ENCODE results near the gene WNT3A.

Gene WNT3A

DNA sequence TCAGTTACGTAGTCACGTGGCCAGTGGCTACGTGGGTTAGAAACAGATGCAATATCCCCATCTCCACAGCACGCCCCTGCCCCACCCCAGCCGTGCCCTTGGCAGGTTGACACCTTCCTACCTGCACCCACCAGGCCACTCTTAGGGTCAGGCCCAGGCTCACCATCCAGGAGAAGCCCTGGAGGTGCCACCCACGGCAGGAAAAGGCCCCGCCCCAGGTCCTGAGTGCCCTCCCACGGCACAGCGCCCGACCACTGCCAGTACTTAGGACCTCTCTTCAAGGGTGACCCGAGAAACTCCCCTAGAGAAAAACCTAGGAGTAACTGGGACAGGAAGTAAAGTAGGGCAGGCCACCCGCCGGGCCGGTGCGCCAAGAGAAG lies 94.8 kb downstream of the WNT3A start:
- peak; percentile 12 for DNase-seq (ENCODE audit: low spot score)

DNA sequence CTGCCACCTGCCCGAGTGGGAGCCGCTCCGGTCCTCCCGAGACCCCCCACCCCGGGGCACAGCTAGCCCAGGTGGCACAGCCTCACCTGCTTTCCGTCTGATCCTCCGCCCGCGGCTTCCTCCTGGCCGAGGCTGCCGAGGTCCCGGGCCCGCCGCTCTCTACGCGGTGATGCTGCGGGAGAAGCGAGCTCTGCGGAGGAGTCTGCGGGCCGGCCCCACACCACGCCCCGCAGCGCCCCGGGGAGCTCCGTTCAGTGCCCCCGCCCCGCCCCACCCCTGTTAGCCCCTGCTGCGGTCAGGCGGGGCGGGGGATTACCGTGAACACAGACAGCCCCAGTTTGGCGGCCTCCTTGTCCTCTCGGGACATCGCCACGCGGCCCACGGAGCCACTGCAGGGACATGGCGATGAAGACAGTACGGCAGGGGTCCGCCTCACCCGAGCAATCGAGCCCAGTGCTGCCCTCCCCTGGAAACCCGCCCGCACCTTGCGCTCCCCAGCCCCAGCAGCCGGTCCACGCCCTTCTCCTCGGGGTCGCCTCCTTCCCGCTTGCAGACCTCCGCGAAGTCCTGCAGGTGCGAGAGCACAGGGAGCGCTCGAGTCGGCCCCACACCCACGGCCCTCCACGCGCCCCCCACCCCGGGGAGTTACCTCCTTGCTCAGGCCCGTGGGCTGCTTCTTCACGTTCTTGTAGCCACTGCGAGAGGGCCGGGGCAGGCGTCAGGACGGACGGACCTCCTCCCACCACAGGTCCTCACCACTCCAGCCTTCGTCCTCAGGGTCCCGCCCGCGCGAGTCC lies 95.4 kb downstream of the WNT3A start:
- DNase-seq (ENCODE audit: low spot score) = peak; percentile 70

DNA sequence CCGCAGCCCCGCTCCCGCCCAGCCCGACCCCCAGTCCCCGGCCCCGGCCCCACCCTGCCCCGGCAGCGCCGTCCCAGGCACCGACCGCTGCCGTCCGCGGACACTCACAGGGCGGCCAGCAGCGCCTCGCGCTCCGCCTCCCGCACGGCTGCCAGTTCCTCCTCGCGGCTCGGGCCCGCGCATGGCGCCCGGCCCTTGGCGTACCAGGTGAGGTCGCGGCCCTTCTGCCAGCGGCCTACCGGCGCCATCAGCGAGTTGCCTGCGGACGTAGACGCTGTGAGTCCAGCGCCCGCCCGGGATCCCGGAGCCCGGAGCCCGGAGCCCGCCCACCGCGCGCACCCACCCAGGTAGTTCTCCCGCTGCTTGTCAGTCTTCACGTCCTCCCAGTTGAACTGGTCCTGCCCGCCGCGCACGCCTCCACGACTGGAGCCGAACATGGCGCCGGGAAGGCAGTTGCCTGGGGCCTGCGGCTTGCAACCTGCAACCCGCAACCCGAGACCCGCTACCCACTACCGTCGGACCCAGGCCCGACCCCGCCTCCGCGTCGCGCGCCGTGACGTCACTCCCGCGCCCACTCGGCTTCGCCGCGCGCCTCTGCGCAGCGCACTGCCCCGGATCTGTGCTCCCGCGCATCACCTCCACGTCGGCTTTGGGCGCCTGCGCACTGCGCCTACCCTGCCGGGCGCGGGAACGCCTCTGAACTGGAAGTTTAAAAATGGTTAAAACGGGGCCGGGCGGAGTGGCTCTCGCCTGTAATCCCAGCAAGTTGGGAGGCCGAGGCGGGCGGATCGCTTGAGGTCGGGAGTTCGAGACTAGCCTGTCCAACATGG lies 96.2 kb downstream of the WNT3A start, which contains the start of gene C1orf35:
Gene C1orf35 (minus strand): TSS at position 535 of the 830 bp plus-strand sequence. CDS start 98 bp downstream, at position 437.
- DNase-seq (ENCODE audit: low spot score) = peak; percentile 99

DNA sequence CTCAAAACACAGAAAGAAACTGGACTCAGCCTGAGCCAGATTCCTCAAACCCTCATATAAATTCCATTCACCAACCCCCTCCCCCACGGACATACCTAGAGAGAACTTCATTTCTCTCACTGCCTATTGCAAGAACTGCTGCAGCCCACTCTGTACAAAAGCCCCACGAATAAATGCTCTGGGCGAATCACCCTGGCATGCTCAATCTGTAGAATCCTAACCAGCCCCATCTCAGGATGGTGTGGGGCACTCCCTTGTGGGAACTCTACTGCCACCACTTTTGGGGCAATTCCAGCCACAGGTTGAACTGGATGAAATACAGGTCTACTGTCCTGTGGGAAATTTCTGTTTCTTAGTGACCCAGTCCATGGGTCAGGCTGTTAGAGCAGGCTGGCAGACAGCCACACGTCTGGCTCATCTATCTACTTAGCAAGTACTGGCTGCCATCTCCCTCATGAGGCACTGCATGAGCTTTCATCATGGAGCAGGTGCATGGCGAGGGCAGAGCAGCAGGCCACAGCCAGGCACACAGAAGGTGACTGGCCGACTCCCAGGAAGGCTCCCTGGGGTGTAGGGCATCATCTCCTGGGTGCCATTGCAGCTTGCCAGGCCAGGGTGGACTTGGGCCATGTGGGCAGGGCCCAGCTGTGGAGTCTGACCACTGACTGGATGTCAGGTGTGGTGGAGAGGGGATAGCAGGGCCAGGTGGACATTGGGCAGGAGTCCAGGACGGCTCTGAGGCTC lies 97.9 kb downstream of the WNT3A start:
- no peak for DNase-seq (ENCODE audit: low spot score)

DNA sequence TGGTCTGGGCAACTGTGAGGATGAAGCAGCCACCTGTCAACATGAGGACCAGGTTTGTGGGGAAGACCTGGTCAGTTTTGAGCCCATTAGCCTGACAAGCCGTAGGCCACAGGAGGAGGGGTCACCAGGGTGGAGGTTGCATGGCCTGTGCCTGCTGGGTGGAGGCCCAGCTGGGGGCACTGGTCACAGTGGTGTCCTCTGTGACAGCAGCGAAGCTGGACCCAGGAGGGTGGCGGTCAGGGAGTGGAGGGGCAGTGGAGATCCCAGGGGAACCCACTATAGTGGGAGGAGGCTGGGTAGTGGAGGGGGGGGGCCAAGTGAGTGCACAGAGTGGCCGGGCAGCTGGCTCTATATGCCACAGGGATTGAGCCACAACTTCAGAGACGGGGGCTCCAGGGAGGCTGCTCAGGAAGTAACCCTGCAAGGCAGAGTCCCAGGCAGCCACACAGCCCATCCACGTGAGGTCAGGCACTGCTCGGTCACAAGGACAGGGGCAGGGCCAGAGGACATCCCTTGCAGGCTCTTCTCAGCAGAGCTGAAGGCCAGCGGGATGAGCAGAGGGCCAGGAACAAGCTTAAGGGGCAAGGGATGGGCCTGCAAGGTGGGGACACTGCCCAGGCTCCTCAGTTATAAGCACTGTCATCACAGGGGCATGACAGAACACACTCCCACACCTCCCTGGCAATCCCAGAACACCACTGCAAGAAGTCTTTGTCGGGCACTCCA lies 98.6 kb downstream of the WNT3A start:
- no peak for DNase-seq (ENCODE audit: low spot score)

DNA sequence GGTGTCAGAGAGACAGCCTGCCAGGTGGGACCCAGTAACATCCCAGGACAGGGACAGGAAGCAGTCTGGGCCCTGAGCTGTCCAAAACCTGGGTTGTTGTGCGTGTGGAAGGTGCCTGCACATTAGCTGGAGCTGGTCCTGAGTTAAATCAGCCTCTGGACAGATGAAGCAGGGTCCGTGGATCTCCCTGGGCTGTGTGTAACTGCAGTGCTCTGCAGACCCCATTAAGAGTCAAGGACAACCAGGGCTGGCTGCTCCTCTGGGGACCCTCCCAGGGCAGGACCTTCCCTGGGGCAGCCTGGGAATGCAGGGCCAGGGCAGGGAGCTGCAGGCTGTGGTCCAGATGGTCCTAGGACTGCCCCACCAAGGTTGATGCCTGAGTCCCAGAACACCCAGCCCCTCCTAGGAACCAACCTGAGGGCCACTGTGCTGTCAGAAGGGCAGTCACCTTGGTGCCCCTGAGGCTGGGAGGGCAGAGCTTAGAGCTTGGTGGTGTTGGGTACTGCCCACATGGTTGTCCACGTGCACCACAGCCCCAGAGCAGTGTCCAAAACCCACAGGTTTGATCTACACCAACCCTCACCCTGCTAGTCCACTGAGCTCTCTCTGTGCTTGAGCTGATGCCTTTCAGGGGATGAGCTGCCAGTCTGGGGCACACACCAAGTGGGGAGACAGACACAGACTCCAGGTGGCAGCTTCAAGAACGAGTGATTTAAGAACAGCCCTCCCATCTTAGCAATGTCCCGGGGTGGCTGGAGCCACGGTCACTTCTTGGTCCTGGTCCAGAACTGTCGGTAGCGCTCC lies 99.4 kb downstream of the WNT3A start:
- DNase-seq (ENCODE audit: low spot score) = no peak

DNA sequence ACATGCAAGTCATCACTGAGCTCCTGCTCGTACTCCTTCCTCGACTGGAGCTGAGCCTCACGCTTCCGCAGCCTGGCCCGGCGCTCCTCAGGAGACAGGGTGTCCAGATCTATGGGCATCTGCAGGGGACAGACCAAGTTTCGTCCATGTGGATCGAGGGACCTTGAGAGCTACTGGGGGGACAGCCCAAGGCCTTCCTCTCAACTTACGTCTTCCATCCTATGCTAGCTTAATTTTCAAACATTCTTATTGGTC lies 99.9 kb downstream of the WNT3A start:
- DNase-seq (ENCODE audit: low spot score) = no peak

DNA sequence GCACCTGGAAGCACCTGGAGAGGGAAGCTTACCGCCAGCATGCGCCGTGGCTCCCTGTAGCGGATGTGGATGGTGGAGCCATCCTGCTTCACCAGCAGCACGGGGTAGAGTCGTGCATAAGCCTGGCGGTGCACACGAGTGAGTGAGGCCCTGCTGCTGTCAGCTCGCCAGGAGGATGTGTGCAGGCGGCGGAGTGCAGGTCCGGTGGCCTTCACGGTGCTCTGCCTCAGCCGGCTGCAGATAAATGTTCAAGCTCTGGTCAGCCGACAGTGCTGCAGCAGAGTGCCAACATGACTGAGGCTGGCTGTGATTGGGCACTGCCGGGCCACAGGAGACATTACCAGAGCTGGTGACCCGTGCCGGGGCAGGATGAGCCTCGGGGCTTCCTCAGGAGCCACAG lies 100.8 kb downstream of the WNT3A start:
- DNase-seq (ENCODE audit: low spot score) = no peak

DNA sequence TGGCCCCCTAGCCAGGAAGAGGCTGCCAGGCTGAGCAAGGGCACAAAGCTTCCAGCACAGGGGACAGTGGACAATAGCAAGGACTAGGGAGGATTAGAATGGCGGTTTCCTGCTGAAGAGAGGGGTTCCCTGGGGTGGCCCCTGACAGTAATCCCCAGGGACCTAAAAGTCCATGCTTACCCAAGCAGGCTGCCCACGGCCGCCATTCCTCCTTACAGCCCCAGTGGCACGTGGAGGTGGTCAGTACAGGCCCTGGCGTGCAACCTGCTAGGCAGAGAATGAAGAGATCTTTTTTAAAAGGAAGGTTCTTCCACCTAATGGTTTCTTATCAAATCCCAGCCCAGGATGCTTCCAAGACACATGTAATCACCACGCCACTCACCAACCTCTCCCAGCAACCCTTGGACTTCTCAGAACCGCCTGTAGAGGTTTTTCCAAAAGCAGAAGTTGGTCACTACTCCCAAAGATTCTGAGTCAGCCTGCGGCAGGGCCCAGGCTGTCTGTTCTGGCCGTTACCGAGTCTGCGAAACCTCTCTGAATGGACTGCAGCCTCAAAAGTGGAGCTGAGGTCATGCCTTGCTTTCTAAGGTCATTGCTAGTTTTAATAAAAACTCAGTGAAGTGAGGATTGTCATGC lies 101.4 kb downstream of the WNT3A start:
- DNase-seq (ENCODE audit: low spot score) = no peak

DNA sequence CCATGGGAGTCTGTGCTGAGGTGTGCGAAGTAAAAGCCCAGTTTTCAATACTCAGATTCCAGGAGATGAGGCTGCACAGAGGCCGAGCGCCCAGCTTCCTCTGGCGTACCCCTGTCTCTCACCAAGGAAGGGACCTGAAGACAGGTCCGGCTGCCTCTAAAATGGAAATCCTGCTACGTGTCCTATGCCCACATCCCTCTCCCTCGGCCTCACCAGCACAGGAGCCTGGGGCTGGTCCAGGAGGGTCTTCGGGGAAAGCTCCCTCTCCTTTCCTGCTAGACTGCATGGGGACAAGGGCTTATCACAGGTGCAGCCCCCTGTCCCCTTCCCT lies 101.9 kb downstream of the WNT3A start:
- no peak for DNase-seq (ENCODE audit: low spot score)

DNA sequence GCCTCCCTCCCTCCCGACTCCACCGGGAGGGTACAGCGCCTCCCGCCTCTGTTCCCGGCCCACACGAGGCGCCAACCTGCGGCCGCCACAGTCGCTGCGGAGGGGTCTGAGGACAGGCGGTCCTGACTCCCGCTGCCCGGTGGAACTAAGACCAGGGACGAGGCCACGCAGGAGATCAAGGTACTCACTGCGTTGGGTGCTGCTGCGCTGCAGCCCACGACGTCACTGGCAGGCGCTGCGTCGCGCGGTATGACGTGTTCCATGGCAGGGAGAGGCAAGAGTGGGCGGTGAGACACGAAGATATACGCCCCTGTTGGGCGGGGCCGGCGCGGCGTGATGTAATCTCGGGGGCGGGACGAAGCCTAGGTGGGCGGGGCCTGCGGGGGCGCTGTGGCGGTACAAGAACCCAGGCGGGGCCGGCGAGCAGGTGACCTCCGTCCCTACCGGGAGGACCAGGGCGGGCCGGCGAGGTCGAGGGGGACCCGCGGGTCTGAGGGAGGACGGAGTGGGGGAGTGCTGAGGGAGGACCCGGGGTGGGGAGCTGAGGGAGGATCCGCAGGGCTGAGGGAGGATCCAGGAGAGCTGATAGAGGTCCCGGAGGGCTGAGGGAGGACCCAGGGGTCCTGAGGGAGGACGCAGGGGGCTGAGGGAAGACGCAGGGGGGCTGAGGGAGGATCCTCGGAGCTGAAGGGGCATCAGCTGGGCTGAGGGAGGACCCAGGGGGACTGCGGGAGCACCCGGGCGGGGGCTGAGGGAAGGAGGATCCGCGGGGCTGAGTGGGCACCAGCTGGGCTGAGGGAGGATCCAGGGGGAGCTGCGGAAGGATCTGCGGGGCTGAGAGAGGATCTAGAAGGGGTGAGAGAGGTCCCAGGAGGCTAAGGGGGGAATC lies 102.5 kb downstream of the WNT3A start, which contains the start of gene MRPL55:
Gene MRPL55 (minus strand): TSS at position 227 of the 889 bp plus-strand sequence. CDS start 1,039 bp downstream, outside the sequence.
- DNase-seq (ENCODE audit: low spot score) = peak; percentile 97

DNA sequence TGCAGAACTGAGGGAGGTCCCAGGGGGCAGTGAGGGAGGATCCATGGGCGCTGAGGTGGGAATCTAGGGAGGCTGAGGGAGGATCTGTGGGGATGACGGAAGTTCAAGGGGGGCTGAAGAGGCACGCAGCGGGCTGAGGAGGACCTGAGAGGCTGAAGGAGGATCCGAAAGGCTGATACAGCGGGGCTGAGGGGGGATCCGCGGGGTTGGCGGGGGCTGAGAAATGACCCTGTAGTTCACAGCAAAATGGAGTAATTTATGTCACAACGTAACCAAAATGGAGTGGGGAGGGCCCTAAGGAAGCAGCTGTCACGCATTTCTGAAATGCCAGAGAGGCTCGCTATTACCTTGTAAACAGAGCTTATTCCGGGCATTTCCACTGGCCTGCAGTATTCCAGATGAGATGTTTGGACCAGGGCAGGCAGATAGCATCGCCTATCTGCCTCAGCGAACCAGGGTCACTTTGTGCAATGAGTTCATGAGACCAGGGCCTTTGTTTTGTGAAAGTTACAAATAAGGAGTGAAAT lies 103.2 kb downstream of the WNT3A start:
- DNase-seq (ENCODE audit: low spot score) = peak; percentile 47

DNA sequence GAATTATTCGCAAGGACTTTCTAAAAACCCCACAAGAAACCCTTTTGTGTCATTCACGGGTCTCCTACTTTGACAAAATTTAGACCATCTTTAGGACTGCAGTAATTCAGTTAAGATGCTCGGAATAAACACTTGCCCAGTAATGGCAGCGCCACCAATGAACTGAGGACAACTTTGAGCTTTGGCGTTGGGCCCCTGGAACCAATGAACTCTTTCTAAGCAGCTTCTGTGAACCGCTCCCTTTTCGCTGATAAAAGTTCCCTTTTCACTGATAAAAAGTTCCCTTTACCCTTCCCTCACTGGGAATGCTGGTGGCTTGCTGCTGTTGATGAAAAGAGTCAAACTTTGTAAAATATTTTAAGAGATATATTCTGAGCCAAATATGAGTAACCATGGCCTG lies 103.8 kb downstream of the WNT3A start:
- no peak for DNase-seq (ENCODE audit: low spot score)
